Ectodermal cell (in vitro differentiated cells): Measurements from ENCODE around the gene SIRT6.
"Not testable (repeated sequence)": the region's sequence is repeated elsewhere in the genome, so short reads cannot be mapped to it uniquely, and the experiment has no call there.

Experiments
- H3K27ac ChIP-seq: 2 replicates; pipeline ENCODE4 v1.7.0; 2013; ENCODE audit warnings: mild to moderate bottlenecking, low read depth, low read length; ENCODE audit not compliant: insufficient read depth, poor library complexity, severe bottlenecking
- H3K27me3 ChIP-seq: 2 replicates; pipeline ENCODE4 v1.7.0; 2013; ENCODE audit warnings: mild to moderate bottlenecking, low read length; ENCODE audit not compliant: insufficient read depth, control insufficient read depth, poor library complexity, severe bottlenecking
- H3K36me3 ChIP-seq: one replicate; pipeline ENCODE4 v1.7.0; 2013; ENCODE audit warnings: low read length; ENCODE audit not compliant: control insufficient read depth, insufficient read depth
- H3K4me1 ChIP-seq: one replicate; pipeline ENCODE4 v1.7.0; 2013; ENCODE audit warnings: low read length; ENCODE audit not compliant: control insufficient read depth, insufficient read depth
- H3K4me3 ChIP-seq: 2 replicates; pipeline ENCODE4 v1.7.0; 2013; ENCODE audit warnings: low read depth, low read length, control low read depth; ENCODE audit not compliant: insufficient read depth
- H3K9me3 ChIP-seq: 2 replicates; pipeline ENCODE4 v1.7.0; 2013; ENCODE audit warnings: mild to moderate bottlenecking, low read length, moderate library complexity; ENCODE audit not compliant: control insufficient read depth
- WGBS, 2 experiments: methylation state at CpG; one replicate each; pipeline ENCODE4 v1.1.7; 2013; ENCODE audit warnings: missing lambda C conversion rate in 2 of 2; 5-methylcytosine and 5-hydroxymethylcytosine counted together

SIRT6 gene

DNA sequence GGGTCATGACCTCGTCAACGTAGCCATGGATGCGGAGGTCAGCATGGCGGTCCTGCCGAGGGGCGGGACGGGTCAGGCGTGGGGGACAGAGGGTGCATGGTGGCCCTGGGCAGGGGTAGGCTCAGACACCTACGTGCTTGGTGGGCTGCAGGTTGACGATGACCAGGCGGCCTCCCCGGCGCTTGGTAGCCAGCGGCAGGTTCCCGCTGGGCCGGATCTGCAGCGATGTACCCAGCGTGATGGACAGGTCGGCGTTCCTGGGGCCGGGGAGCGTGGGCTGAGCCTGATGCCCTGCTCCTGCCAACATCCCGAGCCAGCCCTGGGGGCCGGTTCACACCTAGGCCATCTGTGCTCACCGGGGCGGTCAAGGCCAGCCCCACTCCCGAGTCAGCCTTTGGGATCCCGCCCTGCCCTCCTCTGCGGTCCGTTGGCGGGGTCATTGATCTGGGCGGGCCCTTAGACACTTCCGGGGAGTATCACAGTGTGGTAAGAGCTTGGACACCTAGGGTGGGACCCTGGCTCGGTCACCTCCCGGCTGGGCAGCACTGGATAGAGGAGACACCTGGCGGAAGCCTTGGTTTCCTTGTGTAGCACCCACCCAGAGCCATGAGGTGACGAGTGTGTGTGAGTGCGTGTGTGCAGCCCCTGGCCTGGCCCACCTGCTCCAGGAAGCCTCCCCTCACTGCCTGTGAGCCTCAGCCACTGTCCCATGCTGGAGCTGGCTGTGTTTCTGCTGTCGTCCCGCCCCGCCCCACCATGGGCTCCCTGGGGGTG is 7.3 kb downstream of the SIRT6 start:
- WGBS, 2 experiments = 95% methylated on average over 41 of the region's 41 CpGs
- Histone ChIP-seq H3K4me3 (no peak overlapping the region), H3K27ac (no peak overlapping the region), H3K27me3 (peaks cover 21% of the 10 kb centered on the region), H3K9me3 (no peaks in the 10 kb centered on the region), H3K4me1 (no peaks in the 10 kb centered on the region), H3K36me3 (no peaks in the 10 kb centered on the region)

DNA sequence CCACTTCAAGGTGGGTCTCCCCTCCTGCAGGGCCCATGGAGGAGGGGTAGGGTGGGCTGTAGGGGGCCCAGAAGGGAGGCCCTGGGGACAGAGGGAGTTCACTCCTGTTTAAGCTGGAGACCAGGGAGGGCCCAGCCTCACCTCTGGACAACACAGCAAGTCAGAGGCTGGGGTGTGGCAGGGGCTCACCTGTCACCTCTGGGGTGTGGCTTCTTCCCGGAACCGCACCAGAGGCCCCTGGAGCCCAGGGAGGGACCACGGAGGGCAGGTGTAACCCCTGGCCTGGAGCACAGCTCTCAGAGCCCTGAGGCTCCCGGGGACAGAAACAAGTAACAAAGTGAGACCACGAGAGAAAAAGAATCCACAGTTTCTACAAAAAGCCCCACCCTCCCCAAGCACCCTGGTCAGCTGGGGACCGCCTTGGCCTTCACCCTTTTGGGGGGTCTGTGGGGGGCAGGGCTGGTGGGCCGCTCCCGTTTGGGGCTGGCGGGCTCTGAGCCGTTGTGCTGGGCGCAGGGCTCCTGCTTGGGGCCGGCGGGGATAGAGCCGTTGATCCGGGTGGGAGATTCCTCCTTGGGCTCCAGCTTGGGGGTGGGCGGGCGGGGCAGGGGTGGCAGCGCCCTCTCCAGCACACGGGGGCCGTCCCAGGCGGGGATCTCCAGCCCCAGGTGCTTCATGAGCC is 8.0 kb downstream of the SIRT6 start:
- no peak overlapping the region for H3K4me3 ChIP-seq
- no peaks in the 10 kb centered on the region for H3K4me1 ChIP-seq
- no peaks in the 10 kb centered on the region for H3K9me3 ChIP-seq
- H3K27me3 ChIP-seq = peaks cover 21% of the 10 kb centered on the region
- no peak overlapping the region for H3K27ac ChIP-seq
- 91 to 94% methylated on average over 21 of the region's 21 CpGs for WGBS, 2 experiments
- no peaks in the 10 kb centered on the region for H3K36me3 ChIP-seq

DNA sequence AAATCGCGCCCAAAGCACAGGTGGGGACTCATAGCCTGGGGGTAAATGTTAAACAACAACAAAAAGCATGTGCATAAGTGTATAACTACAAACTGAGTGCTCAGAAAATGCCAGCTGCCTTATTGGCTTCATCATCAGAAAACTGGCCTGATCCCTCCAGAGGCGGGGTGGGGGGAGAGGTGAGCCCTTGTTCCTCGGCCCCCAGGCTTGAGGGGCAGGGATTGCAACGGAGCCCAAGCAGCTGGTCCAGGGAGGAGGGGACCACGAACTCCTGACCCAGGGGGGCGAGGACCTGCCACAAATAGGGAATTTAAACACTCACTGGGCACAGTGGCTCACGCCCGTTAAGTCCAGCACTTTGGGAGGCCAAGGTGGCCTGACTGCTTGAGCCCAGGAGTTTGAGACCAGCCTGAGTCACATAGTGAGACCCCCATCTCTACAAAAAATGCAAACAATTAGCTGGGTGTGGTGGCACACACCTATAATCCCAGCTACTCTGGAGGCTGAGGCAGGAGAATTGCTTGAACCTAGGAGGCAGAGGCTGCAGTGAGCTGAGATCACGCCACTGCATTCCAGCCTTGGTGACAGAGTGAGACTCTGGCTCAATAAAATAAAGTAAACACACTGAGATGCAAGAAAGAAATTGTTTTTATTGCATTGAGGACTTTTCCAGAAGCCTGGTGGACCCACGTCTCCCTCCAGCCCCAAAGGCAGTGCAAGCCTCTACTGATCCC is 8.7 kb downstream of the SIRT6 start:
- Histone ChIP-seq H3K27ac (no peak overlapping the region), H3K9me3 (no peaks in the 10 kb centered on the region), H3K36me3 (no peaks in the 10 kb centered on the region), H3K27me3 (peaks cover 21% of the 10 kb centered on the region), H3K4me3 (no peak overlapping the region), H3K4me1 (no peaks in the 10 kb centered on the region)
- 61 to 63% methylated on average over 11 of the region's 11 CpGs for WGBS, 2 experiments

DNA sequence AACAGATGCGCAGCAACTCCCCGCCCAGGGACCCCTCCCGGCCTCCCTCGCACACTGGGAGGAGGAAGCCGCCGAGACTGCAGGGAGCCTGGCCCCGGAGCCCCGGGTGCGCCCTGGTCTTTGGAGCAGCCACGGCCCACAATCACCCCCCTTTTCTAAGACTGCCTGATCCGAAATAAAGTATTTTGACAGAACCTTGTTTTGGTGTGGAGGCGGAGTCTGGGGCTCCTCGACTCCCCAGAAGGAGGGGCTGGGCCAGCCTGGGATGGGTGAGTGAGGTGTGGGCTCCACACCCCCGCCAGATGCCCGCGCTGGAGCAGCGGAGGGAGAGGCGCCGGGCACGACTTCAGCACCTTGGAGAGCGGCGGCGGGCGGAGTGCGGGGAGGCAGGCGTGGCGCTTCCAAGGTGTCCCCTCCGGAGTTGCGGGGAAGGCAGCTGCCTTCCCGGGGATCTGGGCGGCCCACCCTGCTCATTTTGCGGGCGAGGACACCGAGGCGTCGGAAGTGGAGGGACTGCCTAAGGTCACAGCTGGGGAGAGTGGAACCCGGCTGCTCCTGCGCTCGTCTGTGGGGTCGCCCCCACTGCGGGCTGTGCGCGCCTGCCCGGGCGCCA is 9.4 kb downstream of the SIRT6 start:
- 13% methylated on average over 45 of the region's 45 CpGs for WGBS, 2 experiments
- H3K9me3 ChIP-seq = no peaks in the 10 kb centered on the region
- H3K27ac ChIP-seq = no peak overlapping the region
- H3K36me3 ChIP-seq = no peaks in the 10 kb centered on the region
- no peaks in the 10 kb centered on the region for H3K4me1 ChIP-seq
- H3K27me3 ChIP-seq = peaks cover 21% of the 10 kb centered on the region
- no peak overlapping the region for H3K4me3 ChIP-seq

DNA sequence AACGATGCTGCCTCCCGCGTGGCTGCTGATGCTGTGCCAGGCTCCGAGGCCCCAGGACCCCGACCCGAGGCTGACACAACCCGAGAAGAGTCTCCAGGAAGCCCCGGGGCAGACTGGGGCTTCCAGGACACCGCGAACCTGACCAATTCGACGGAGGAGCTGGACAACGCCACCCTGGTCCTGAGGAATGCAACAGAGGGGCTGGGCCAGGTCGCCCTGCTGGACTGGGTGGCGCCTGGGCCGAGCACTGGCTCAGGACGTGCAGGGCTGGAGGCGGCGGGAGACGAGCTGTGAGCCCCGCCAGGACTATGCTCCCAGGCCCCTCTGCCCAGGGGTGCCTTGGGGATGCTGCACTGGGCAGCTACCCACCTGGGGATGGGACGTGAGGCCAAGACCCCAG is 10.7 kb downstream of the SIRT6 start:
- Histone ChIP-seq H3K27me3 (peaks cover 21% of the 10 kb centered on the region), H3K27ac (no peak overlapping the region), H3K4me1 (no peaks in the 10 kb centered on the region), H3K4me3 (no peak overlapping the region), H3K9me3 (no peaks in the 10 kb centered on the region), H3K36me3 (no peaks in the 10 kb centered on the region)
- WGBS, 2 experiments = 64 to 67% methylated on average over 22 of the region's 22 CpGs

DNA sequence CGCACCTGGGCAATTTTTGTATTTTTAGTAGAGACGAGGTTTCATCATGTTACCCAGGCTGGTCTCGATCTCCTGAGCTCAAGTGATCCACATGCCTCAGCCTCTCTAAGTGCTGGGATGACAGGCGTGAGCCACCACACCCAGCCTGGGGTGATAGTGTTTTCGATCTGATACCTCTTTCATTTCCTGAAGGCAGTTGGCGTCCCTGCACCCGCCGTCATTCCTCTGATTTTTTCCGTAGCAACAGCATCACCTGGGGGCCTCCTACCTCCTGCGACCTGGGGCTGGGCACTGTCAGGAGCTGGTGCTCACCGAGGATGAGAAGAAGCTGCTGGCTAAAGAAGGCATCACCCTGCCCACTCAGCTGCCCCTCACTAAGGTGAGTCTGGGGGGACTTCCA is 18.1 kb downstream of the SIRT6 start:
- Histone ChIP-seq H3K36me3 (no peaks in the 10 kb centered on the region), H3K27ac (no peak overlapping the region), H3K27me3 (no peaks in the 10 kb centered on the region), H3K4me1 (no peaks in the 10 kb centered on the region), H3K4me3 (no peak overlapping the region), H3K9me3 (no peaks in the 10 kb centered on the region)
- 68 to 70% methylated on average over 11 of the region's 11 CpGs for WGBS, 2 experiments

DNA sequence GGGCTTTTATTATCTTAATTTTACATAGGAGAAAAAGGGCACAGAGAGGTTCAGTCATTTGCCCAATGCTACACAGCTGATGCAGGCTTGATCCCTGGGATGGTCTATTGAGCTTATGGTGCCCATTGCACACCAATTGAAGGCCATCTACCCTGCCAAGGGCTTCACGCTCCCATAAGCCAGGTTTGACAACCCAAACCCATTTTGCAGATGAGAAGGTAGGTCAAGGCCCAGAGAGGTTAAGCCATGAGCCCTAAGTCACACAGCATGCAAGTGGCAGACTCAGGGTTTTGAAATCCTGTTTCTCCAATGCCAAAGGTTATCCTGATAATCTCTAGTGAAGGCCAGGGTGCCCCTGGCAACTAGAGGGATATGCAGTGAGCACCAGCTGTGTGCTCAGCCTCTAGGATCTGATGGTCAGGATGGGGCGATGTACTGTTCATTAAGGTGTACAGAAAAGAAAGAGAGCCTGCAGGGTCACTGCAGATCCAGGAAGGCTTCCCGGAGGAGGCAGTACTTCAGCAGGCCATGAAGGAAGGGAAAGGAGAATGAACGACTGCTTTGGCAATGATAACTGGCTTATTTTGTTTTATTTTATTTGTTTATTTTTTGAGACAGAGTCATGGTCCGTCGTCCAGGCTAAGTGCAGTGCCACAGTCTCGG is 20.8 kb downstream of the SIRT6 start:
- Histone ChIP-seq H3K4me1 (no peaks in the 10 kb centered on the region), H3K27ac (no peak overlapping the region), H3K4me3 (no peak overlapping the region), H3K9me3 (no peaks in the 10 kb centered on the region), H3K36me3 (no peaks in the 10 kb centered on the region), H3K27me3 (no peaks in the 10 kb centered on the region)
- 83 to 84% methylated on average over 7 of the region's 7 CpGs for WGBS, 2 experiments

DNA sequence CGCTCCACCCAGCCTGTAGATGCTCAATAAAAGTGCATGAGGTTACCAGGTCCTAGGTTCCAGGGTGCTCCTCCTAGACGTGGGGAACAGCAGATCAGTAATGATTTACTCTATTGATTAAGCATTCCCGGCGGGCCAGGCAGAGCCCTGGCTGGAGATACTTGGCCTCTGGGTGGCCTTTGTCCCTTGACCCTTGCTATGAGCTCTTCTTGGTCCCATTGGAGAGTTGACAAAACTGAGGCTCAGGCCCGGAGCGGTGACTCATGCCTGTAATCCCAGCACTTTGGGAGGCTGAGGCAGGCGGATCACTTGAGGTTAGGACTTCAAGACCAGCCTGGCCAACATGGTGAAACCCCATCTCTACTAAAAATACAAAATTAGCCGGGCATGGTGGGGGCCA is 24.4 kb downstream of the SIRT6 start:
- not testable (repeated sequence) for H3K27me3 ChIP-seq, H3K4me3 ChIP-seq, H3K9me3 ChIP-seq, H3K36me3 ChIP-seq, H3K27ac ChIP-seq, H3K4me1 ChIP-seq
- 82 to 88% methylated on average over 8 of the region's 8 CpGs for WGBS, 2 experiments

DNA sequence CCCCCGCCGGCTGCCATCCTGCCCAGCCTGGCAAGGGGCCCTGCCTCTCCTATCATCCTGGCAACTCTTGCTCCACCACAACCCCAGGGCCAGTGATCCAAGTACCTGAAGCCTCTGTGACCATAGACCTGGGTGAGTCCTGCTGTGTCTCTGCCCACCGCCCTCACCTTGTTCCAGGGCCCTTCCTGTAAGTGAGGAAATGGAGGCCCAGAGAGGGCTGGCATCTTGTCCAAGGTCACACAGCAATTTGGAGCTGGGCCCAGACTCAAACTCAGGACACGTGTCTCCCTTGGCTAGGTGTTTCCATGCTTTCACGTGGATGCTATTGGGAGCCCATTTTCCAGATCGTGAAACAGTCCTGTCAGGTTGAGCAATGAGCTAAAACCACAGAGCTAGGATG is 25.2 kb downstream of the SIRT6 start:
- Histone ChIP-seq H3K27me3 (no peaks in the 10 kb centered on the region), H3K9me3 (no peaks in the 10 kb centered on the region), H3K36me3 (no peaks in the 10 kb centered on the region), H3K27ac (no peak overlapping the region), H3K4me1 (no peaks in the 10 kb centered on the region), H3K4me3 (no peak overlapping the region)
- 88 to 89% methylated on average over 6 of the region's 6 CpGs for WGBS, 2 experiments
